Osteoblast (primary cell): ENCODE measurements around the gene GDF2. TPM values are rescaled to one million over a fixed set of nuclear protein-coding genes. Genes with fewer than 3 reads are reported as not detected.

ENCODE experiments used
- DNase-seq: peaks from one replicate; pipeline ENCODE4 v3.0.0; 2011; ENCODE audit warnings: low spot score, mixed read lengths; ENCODE audit not compliant: insufficient read length; ENCODE audit errors: missing footprints
- H2AFZ ChIP-seq: 2 replicates; pipeline ENCODE4 v1.6.0; 2011; ENCODE audit warnings: mild to moderate bottlenecking, low read length
- H3K27ac ChIP-seq: 2 replicates; pipeline ENCODE4 v1.5.1; 2011; ENCODE audit warnings: mild to moderate bottlenecking, low read depth, low read length, moderate library complexity
- H3K27me3 ChIP-seq: 2 replicates; pipeline ENCODE4 v1.6.0; 2012; ENCODE audit warnings: mild to moderate bottlenecking, control low read depth, inconsistent platforms, low read length, moderate library complexity; ENCODE audit not compliant: insufficient read depth
- H3K36me3 ChIP-seq: 2 replicates; pipeline ENCODE4 v1.5.1; 2011; ENCODE audit warnings: mild to moderate bottlenecking, low read length, control low read depth, moderate library complexity; ENCODE audit not compliant: insufficient read depth
- H3K4me1 ChIP-seq: 2 replicates; pipeline ENCODE4 v1.5.1; 2011; ENCODE audit warnings: mild to moderate bottlenecking, low read length, control low read depth, moderate library complexity; ENCODE audit not compliant: insufficient read depth
- H3K4me2 ChIP-seq: 2 replicates; pipeline ENCODE4 v1.6.0; 2011; ENCODE audit warnings: mild to moderate bottlenecking, low read length; ENCODE audit not compliant: insufficient read depth
- H3K4me3 ChIP-seq: fragments of 200-600 bp; sonication (generic); 3 replicates; pipeline ENCODE4 v1.5.1; 2012; ENCODE audit warnings: mild to moderate bottlenecking, low read length, inconsistent platforms; ENCODE audit not compliant: insufficient read depth
- H3K79me2 ChIP-seq: 2 replicates; pipeline ENCODE4 v1.6.0; 2012; ENCODE audit warnings: mild to moderate bottlenecking, low read length, control low read depth, inconsistent platforms; ENCODE audit not compliant: insufficient read depth
- H3K9me3 ChIP-seq: 2 replicates; pipeline ENCODE4 v1.5.1; 2011; ENCODE audit warnings: low read depth, low read length, control low read depth
- H4K20me1 ChIP-seq: 2 replicates; pipeline ENCODE4 v1.6.0; 2012; ENCODE audit warnings: mild to moderate bottlenecking, low read length, control low read depth; ENCODE audit not compliant: insufficient read depth
- total RNA-seq: library from RNA; depleted of rRNA; stranded (reverse); fragments of >200 nt; gene quantifications from 2 replicates; pipeline ENCODE4 v1.2.3, GENCODE V29; 2012
- TF ChIP-seq, protein P1 (sequence below): IDR thresholded peaks from 2 replicates; pipeline ENCODE4 v1.5.1; 2011; ENCODE audit warnings: mild to moderate bottlenecking, low read depth, low read length, moderate library complexity; ENCODE audit errors: extremely low read depth

The GDF2 gene
- total RNA-seq, 1 donor: not detected

DNA sequence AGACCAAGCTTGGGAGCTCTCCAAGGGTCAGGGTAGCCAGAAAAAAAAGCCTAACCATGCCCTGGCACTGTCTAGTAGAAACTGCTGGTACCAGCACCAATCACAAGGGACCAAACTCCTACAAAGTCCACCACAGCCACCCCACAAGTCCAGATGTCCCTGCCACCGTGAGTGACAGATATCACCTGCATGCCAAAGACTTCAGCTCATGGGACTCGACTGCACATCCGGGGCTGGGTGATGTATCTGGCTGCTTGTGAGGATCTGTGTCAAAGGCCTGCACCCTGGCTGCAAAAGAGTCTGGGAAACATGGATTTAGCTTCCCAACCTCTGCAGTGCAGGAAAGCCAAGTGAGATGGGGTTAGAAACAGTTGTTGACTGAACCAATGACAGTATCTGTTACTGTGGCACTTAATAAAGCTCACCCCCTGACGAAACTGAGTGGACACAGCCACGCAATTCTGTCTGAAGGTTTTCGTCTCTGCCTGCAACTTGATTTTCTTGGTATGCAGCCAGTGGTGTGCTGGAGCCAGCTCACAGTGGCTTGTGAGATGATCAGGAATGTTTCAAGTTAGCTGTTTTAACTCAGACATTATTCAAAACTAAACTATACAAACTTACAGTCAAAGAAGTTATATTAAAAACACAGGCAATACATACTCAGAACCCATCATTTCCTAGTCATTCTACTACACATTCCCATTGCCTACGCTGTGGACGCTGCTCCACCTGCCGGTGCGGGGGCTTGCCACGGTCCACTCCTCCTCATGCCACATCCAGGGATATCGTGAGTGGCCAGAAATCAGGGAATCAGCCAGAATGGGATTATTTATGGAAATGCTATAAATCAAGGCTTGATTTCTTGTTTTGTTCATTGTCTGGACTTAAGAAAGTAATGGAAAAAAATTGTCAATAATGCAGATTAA lies 52.6 kb downstream of the GDF2 start:
- Histone ChIP-seq H3K4me2 (peak overlapping the region; percentile 34), H3K27ac (no peak overlapping the region), H3K79me2 (no peaks in the 10 kb centered on the region), H3K27me3 (peaks cover 34% of the 10 kb centered on the region), H3K4me3 (no peak overlapping the region), H2AFZ (peak overlapping the region; percentile 30), H3K36me3 (no peaks in the 10 kb centered on the region), H3K9me3 (no peaks in the 10 kb centered on the region), H3K4me1 (peaks cover 9% of the 10 kb centered on the region), H4K20me1 (no peaks in the 10 kb centered on the region)
- DNase-seq: peak; percentile 94
- TF ChIP-seq, protein P1, sequence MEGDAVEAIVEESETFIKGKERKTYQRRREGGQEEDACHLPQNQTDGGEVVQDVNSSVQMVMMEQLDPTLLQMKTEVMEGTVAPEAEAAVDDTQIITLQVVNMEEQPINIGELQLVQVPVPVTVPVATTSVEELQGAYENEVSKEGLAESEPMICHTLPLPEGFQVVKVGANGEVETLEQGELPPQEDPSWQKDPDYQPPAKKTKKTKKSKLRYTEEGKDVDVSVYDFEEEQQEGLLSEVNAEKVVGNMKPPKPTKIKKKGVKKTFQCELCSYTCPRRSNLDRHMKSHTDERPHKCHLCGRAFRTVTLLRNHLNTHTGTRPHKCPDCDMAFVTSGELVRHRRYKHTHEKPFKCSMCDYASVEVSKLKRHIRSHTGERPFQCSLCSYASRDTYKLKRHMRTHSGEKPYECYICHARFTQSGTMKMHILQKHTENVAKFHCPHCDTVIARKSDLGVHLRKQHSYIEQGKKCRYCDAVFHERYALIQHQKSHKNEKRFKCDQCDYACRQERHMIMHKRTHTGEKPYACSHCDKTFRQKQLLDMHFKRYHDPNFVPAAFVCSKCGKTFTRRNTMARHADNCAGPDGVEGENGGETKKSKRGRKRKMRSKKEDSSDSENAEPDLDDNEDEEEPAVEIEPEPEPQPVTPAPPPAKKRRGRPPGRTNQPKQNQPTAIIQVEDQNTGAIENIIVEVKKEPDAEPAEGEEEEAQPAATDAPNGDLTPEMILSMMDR: no peak

DNA sequence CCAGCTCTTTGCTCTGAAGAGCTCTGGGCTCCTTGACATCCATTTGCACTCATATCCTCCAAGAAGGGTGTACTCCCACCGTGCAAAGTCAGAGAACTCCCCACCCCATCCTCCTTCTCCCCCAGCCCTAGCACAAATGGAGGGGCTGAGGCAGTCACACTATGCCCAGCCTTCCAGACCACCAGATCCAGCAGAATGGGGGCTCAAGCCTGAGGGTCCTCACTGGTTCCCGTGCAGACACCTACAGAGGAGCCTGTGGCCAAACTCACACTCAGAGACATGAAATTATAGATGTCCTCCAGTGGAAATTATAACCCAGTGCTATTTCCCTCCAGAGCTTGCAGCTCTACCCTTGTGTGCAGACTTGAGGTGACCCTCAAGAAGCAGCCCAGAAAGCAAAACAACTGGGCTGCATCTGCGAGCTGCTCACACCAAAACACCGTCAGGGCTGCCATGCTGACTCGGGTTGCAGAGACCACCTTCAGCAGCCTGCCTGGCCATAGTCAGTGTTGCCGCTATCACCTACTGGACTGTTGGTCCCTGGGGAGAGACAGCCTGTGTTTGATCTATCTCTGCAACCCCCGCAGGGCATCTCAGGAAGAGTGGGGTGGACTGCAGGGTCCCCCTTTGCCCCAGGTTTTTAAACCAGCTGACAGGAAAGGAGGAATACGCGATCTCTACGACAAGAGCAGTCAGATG lies 54.4 kb downstream of the GDF2 start:
- H4K20me1 ChIP-seq: no peaks in the 10 kb centered on the region
- no peaks in the 10 kb centered on the region for H3K36me3 ChIP-seq
- H3K27me3 ChIP-seq: peaks cover 48% of the 10 kb centered on the region

More for the DNA sequence above, 54.4 kb downstream of the GDF2 start:
- Histone ChIP-seq H3K4me3 (no peak overlapping the region), H3K4me1 (peaks cover 9% of the 10 kb centered on the region), H3K79me2 (no peaks in the 10 kb centered on the region), H3K27ac (no peak overlapping the region), H3K4me2 (no peak overlapping the region), H3K9me3 (no peaks in the 10 kb centered on the region), H2AFZ (no peak overlapping the region)
- no peak for DNase-seq
- TF ChIP-seq, protein P1: no peak

Other genes with a start within 250 kb of the GDF2 start
- under 0.01 TPM in 2 replicates for gene GDF10, start 22.3 kb upstream of the GDF2 start, total RNA-seq
- gene RBP3, start 25.9 kb downstream of the GDF2 start, total RNA-seq: not detected in 2 replicates
- gene ZNF488, start 61.8 kb downstream of the GDF2 start, total RNA-seq: under 0.01 and 0.29 TPM in 2 replicates
- 0.59 and 0.72 TPM in 2 replicates for gene ANXA8, start 161.7 kb downstream of the GDF2 start, total RNA-seq
- not detected in 2 replicates for gene FAM25G, start 169.2 kb downstream of the GDF2 start, total RNA-seq
- gene AGAP9, start 201.2 kb downstream of the GDF2 start, total RNA-seq: 6.2 and 8.3 TPM in 2 replicates